GM19238 (cell line): Measurements from ENCODE around the gene CELF2.

Experiments
- DNase-seq: peaks from one replicate; pipeline ENCODE4 v3.0.0; 2011; ENCODE audit warnings: low spot score; ENCODE audit not compliant: insufficient read length

The CELF2 gene

DNA sequence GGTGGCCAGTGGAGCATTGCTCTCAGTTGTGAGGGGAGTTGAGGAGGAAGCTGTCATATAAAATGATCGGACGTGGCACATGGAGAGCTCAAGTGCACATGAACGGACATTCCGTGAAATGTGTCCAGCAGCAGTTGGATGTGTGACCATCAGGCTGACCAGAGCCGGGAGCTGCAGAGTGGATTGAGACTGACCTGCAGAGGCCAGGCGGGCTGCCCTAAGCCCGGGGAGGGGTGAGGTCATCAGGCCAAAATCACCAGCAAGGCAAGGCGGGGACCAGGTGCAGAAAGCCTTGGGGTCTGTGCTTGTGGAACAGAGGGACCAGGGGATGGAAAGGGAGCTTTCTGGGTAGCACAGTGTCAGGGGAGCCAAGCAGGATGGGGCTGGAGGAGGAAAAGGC lies 279.5 kb downstream of the CELF2 start:
- no peak for DNase-seq

DNA sequence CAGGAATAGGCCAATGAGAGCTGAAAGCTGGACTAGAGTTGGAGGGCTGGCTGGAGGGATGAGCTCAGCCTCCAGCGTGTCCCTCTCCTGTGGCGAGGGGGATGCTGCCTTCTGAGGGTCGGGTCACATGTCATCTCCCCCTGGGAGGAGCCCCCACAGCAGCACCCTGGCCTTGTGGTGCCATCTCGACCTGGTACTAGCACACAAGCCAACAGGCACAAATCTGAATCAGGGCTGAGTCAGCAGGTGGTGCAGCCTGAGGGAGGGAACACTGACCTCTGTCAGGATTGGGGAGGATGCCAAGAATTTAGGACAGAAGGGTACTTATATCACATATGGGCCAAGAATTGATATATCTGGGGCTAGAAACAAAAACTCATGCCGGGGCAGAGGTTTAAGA lies 280.4 kb downstream of the CELF2 start:
- DNase-seq, result no peak

DNA sequence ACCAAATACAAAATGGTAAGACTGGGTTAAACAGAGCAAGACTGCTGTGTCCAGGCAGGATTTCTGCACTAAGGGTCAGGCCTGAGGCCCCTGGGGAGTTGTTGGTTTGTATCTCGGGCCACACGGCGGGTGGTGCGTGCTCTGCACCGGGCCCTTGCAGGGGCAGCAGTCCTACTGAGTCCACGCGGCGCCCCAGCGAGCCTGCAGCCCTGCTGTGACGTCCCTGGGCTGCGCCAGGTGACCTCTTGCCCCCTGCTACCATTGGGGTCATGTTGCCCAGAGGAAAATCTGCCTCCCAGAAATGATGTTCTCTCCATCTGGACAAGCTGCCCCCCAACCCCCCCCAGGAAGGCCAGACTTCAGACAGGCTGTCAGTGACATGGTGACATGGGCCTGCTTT lies 281.5 kb downstream of the CELF2 start:
- no peak for DNase-seq

DNA sequence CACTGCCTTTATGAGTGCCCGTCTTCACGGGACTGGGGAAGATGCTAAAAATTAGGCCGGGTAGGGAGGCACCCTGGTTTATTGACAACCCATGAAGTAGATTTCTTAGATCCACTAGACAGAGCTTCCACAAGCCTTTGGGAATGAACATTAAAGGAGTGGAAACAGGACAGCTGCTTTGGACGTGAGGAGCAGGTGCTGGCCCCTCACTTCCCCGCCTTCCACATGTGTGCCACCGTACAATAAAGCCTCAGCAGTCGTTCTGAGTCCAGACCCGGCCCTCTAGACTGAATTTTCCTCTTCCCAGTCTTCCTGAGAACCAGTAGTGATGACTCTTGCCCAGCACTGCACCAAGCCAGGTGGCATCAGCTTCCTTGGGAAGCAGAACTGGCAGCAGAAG lies 282.4 kb downstream of the CELF2 start:
- no peak for DNase-seq

DNA sequence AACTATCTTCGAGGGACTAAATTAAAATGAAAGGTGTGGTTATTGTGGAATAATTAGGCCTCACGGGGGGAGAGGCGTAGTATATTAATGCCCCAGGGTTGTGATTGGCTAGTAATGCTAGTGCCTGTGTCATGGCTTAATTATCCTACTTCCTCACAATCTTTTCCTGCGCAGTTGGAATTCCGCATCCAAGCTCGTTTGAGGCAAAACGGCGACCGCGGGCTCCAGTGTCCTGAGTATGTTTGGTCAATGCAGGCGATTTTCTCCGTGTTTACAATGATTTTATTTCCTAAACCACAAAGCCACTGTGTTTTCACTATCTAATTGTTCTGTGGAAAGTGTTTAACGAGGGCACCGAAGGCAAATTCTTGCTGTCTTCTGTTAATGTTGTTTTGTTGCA lies 282.9 kb downstream of the CELF2 start:
- no peak for DNase-seq

DNA sequence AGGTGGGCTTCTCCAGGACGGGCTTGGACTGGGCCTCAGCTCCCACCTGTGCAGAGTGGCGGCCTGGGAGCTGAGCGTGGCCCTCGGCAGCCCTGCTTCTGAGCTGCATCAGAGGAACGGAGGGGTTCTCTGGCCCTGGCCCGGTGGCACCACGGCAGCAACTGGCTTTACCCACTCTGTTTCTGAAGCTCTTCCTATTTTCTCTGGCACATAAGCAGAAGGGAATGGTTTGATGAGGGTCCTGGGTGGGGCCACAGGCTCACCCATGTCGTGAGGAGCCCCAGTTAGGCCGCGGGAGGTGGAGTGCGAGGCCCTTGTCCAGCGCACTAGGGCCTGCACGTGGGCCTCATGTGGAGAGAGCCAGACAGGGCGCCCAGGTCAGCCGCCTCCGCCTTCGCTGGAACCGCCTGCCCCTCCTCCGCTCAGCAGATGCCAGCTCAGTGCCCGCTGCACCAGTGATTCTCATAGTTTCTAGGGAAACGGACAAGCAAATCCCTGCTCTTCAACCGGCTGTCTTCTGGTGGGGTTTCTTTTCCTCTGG lies 284.0 kb downstream of the CELF2 start:
- DNase-seq, result no peak

DNA sequence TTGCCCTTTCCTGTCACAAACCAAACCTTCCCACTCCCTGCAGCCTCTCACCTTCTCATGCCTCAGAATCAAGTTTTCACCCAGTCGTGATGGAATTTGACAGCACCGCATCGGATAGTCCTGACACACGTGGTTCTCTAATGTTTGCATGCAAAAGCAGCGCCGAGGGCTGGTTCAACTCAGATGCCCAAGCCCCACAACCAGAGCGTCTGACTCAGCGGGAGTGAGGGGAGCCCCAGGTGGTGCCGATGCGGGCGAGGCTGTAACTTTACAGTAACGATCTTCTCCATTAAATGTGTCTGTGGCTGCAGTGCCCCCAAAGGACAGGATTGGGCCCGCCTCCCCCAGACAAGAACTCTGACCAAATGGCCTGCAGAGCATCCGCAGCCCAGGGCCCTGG lies 284.5 kb downstream of the CELF2 start:
- no peak for DNase-seq

DNA sequence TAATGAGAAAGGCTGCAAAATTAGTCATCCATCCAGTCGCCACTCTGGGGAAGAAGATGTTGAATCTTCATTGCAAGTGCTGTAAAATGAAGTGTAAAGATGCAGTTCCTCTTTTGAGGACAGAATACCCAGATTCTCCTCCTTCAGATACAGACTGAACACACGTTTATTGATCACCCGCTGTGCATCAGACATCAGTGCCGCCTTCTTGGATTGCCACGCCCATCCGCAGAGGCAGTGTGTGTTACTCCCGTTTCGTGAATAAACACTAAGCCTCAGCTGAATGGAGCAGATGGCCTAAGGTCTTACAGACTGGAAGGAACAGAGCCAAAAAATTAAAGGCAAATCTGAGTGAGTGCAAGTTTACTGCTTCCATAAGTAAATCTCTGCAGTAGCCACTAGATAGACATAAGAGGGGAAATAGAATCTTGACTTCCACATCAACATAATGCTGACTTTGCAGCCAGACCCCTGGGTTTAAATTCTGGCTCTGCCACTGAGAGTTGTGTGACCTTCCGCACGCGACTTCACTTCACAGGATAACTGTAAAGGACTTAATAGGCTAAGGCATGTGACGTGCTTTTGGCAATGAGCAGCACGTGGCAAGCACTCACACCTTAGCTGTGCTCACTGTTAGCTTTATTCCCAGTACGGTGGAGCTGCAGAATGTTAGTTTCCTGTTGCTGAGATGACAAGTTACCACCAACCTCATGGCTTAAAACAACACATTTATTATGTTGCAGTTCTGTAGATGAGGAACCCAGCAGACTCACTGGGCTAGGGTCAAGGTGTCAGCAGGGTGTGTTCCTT lies 285.9 kb downstream of the CELF2 start:
- DNase-seq, result no peak

DNA sequence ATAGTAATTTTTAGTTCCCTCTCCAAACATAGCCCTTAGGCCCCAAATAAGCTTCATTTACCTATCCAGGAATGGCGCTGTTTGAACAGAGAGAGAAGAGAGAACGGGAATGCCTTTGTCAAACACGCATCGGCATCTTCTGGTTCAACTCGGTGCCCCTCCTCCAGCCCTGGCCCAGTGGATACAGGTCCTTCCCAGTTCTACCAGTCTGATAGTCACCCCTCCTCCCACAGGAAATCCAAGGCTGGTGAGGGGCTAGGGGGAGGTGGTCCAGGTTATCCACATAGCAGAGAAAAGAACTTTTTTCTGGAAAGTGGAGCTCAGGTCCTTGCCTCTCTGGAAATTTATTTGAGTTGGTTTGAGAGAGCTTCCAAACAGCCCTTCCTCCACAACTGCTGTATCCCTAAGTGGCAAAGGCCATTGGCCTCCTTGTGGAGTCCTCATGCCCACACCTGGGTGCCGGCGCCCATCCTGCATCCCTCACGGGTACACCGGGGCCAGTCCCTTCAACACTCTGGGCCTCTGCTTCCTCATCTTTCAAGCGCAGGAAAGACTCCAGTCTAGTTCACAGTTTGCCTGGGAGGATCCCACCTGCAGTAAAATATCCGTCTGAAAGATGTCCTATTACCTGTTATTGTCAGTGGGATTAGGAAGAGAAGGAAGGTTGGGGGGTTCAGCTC lies 287.4 kb downstream of the CELF2 start:
- DNase-seq, result no peak

DNA sequence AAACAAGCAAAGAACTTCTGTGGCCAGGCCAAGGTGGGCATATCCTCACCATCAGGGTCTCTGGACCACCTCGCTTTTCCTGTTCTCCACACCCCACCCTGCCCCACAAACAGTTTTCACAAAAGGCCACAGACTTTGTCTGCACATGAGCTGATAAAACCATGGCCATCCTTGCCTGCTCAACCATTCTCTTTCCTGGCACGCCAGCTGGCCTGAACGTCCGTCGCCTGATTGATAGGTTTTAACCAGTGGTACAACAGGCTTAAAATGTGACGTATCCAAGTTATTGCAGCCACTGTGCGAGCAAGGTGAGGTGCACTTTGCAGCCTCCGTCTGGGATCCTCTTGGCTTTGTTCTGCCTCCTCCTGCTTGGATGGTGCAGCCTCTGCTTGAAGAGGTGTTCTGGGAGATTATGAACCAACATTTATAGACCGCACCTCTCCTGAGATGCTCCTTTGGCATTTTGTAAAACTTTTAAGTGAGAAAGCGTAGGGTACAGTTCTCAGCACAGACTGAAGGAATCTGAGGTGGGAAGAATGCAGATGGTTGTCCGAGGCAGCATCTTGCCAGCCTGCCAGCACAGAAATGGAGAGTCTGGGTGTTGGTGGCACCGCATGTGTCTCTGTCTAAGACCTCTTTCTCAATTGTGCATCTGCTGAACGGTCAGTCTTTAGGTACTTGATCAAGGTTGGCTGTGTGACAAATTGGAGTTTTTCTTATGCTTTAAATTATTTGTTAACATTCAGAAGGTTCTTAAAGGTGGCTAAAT lies 288.3 kb downstream of the CELF2 start:
- no peak for DNase-seq

DNA sequence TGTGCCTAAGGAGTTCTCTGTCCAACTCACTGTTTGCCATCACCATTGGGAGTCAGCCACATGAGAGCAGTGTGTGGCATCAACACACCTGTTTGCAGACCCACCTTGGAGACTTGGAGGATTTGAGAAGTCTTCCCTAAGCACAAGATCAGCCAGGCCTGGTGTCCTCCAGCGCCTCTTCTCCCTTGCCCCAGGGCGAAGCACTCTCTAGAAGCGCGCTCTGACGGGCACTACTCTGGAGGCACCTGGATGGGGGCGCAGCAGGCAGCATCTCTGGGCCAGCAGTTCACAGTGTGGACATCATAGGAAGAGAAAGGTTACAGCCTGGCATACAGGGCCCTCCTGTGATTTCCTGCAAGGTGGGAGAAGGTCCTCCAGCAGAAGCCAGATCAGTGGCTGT lies 289.3 kb downstream of the CELF2 start:
- no peak for DNase-seq

DNA sequence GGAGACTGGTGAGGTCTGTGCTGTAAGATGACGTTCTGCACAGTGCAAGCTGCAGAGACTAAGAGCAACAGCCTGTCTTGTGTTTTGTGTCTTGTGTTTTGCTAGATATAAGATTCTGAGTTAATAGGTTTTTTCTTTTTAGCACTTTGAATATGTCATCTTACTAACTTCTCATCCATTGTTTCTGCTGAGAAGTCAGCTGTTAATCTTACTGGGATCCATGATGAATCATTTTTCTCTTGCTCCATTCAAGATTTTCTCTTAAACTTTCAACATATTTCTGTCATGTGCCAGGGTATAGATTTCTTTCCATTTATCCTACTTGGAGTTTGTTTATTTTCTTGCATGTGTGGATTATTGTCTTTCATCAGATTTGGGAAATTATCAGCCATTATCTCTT lies 290.3 kb downstream of the CELF2 start:
- no peak for DNase-seq

DNA sequence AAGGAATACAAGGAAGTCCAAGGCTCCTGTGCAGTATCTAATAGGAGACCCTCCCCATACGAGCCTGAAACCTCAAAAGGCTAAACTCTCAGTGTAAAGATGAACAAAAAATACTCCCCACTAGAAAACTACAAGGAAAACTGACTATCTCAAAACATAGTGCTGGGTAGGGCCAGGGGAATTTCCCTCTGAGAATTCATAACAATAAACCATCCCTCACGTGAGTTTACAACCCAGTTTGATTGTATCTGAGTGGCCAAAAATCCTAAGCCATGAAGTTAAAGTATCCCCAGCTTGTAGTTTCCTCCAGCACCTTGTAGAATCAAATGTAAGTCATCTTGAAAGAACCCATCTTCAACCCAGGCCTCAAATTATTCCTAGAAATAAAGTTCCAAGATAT lies 293.4 kb downstream of the CELF2 start:
- no peak for DNase-seq

DNA sequence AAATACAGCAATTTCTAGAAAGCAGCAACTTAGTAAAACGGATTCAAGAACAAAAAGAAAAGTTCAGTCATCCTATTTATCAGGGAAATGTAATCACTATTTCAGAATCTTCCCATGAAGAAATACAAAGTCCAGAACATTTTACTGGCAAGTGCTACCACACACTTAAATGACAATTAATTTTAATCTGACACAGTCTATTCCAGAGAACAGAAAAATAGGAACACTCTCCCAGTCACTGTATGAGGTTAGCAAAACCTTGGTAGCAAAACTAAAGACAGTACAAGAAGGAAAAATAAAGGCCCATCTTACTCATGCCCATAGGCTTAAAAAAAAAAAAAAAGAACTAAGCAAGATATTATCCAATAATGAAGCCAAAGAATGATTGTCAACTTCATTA lies 295.8 kb downstream of the CELF2 start:
- no peak for DNase-seq

DNA sequence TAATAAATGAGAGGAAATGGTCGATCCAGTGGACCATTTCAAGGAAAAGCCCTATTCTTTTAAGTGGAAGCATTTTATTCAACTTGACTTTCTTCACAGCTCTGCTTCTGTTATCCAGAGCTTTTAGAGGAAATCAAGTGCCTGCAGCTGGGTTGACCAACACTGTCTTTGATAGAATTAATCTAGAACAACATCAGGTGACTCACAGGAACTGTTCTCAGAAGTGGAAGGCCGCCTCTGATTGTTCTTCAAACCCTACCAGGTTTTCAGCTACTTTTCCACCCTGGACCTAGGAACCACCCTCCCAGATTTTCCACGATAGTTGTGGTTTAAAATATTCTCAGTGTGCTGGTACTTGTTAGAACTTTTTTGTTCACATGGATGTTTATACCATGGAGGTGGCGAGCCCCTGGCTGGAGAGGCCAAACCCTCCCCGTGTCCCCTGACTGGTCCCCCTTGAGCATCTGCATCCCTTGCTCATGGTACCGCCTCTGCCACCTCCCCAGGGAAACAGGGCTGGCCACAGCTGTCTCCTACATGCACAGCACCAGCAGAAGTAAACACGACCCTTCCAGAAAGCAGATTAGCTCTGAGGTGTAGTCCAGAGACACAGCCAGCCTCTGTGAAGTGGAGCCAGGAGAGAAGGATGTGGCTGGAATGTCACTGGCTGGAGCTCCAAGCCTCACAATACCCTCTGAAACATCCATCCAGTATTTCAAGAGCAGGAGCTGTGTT lies 300.4 kb downstream of the CELF2 start:
- no peak for DNase-seq

DNA sequence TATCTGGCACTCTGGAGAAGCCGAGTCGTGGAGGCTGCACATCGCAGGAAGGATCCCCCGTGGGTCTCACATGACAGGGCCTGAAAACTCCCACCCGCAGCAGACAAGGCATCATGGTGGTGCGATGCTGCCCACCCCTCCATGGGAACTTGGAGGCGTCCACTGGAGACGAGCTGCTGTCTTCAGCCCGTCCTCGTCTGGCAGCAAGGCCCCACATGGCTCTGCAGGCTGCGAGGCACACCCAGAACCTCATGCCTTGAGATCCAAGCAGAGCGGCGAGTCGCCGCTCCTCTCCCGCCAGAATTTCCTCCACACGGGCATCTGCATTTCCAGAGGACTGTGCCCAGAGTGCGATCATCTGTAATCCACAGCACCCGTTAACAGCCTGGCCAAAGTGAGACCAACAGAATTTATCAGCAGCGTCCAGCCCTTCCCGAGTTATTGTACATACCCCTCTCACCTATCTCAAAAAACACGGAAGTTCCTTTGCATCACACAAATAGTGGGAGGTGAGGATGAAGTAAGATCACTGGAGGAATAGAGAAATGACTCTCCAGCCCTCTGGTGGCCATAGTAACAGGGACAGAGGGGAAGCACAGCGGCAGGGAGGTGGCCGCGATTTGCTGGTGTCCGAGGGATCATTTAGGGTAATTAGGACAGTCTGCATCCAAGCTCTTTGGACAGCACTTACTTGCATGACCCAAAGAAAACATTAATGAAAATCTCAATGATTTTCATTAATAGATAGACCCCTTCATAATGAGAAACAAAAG lies 301.3 kb downstream of the CELF2 start:
- no peak for DNase-seq

DNA sequence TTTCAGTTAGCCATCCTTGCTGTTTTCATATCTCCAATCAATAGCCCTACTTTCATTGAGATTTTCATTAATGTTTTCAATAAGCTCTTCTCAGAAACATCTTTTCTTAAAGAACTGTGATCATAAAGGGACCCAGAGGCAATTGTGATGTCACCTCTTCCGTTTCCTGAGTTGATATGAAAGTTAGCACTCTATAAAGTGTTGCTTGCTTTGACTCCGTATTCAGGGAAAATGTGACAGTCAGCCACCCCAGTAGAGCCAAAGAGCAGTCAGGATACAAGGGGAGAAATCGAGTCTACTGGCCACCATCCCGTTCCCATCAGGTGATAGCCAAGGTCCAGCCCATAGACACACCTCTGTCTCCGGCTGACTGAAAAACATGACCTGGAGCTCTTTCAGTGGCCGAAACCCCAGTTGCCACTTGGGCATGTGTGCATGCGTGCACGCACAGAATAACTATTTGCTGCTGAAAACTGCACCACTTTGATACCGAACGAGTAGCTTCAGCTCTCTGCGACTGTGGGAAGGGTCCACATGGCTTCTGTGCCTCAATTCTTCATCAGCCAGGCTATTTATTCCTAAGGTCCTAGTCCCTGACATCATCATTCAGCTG lies 302.4 kb downstream of the CELF2 start:
- no peak for DNase-seq

DNA sequence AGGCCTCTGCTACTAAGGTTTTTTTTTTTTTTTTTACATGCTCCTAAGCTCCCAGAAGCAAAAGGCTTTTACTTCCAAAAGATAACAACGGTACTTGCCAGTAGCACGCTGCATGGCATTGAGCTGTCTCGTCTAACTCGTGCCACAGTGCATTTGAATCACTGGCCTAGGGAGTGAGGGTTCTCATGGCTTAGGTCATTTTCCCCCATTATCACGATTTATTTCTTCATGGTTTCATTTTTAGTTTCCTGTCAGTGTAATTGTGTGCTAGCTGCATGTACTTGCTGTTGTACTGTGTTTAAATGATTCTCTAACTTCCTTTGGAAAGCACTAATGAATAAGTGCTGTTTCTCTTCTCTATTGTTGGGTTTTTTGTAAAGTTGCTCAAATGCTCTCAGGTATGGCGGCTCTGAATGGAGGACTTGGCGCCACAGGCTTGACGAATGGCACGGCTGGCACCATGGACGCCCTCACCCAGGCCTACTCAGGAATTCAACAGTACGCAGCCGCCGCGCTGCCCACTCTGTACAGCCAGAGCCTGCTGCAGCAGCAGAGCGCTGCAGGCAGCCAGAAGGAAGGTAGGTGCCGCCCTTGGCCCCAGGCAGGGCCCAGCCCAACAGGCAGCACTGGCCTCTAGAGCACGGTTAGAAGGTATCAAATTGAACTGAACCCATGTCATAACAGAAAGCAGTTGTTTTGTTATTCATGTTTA lies 303.3 kb downstream of the CELF2 start:
- DNase-seq, result no peak

DNA sequence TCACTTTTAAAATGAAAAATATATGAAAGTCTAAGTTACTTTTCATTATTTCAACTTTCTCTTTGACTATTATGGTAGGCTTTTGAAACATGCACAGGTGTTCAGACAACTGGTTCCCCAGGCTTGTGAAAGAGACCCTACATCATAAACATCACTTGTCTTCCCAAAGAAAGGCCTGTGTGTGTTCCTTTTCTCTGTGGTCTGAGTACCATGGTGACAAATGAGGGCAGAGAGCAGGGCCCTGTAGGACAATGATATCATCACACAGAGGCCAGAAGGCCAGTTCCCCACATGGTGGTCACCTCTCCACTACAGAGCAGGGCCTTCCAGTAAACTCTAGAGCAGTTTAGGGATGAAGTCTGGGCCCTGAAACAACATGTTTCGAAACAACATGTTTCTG lies 305.0 kb downstream of the CELF2 start:
- DNase-seq, result no peak
